ENCODE data around the gene SRP54.

DNA sequence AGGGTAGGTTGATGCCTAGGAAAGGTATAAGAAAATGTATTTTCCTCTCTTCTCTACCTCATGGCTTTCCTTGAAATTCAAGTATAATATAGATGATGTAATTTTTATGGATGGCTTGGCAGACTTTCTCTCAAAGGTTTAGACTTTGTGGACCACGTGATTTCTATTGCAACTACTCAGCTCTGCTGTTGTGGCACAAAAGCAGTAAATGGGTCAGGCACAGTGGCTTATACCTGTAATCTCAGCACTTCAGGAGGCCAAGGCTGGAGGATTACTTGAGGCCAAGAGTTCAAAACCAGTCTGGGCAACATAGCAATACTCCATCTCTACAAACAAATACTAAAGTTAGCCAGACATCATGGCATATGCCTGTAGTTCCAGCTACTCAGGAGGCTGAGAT, 22.0 kb downstream of the SRP54 start:
- TF ChIP-seq, protein P1, sequence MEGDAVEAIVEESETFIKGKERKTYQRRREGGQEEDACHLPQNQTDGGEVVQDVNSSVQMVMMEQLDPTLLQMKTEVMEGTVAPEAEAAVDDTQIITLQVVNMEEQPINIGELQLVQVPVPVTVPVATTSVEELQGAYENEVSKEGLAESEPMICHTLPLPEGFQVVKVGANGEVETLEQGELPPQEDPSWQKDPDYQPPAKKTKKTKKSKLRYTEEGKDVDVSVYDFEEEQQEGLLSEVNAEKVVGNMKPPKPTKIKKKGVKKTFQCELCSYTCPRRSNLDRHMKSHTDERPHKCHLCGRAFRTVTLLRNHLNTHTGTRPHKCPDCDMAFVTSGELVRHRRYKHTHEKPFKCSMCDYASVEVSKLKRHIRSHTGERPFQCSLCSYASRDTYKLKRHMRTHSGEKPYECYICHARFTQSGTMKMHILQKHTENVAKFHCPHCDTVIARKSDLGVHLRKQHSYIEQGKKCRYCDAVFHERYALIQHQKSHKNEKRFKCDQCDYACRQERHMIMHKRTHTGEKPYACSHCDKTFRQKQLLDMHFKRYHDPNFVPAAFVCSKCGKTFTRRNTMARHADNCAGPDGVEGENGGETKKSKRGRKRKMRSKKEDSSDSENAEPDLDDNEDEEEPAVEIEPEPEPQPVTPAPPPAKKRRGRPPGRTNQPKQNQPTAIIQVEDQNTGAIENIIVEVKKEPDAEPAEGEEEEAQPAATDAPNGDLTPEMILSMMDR (IDR thresholded peaks at IDR 0.05): no peak
- TF ChIP-seq ZNF219 (CRISPR knock-in tag; IDR thresholded peaks at IDR 0.05; ENCODE audit: borderline replicate concordance): no peak
- no peak for TF ChIP-seq KAT7 (CRISPR knock-in tag; IDR thresholded peaks at IDR 0.05; ENCODE audit: borderline replicate concordance)
- no peak for TF ChIP-seq NR1H2 (CRISPR knock-in tag; IDR thresholded peaks at IDR 0.05)
- TF ChIP-seq, protein P2, sequence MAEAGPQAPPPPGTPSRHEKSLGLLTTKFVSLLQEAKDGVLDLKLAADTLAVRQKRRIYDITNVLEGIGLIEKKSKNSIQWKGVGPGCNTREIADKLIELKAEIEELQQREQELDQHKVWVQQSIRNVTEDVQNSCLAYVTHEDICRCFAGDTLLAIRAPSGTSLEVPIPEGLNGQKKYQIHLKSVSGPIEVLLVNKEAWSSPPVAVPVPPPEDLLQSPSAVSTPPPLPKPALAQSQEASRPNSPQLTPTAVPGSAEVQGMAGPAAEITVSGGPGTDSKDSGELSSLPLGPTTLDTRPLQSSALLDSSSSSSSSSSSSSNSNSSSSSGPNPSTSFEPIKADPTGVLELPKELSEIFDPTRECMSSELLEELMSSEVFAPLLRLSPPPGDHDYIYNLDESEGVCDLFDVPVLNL (CRISPR knock-in tag; IDR thresholded peaks at IDR 0.05; ENCODE audit: borderline replicate concordance, low read depth): no peak
- TF ChIP-seq FOXJ3 (CRISPR knock-in tag; IDR thresholded peaks at IDR 0.05; ENCODE audit: borderline replicate concordance): no peak
